Endodermal cell (in vitro differentiated cells): ENCODE measurements around the gene PITX2. TPM values are rescaled to one million over a fixed set of nuclear protein-coding genes. Genes with fewer than 3 reads are reported as not detected.

Experiments
- DNase-seq: peaks from one replicate; pipeline ENCODE4 v3.0.0-alpha.2; 2017
- H3K27ac ChIP-seq: 2 replicates; pipeline ENCODE4 v1.5.1; 2013; ENCODE audit warnings: mild to moderate bottlenecking, low read depth, low read length, moderate library complexity
- H3K27me3 ChIP-seq: 2 replicates; pipeline ENCODE4 v1.6.1; 2013; ENCODE audit warnings: mild to moderate bottlenecking, low read length, moderate library complexity; ENCODE audit not compliant: insufficient read depth, control insufficient read depth, poor library complexity, severe bottlenecking
- H3K36me3 ChIP-seq: 2 replicates; pipeline ENCODE4 v1.7.0; 2013; ENCODE audit warnings: mild to moderate bottlenecking, low read length, moderate library complexity; ENCODE audit not compliant: control insufficient read depth, insufficient read depth
- H3K4me1 ChIP-seq: one replicate; pipeline ENCODE4 v1.7.0; 2013; ENCODE audit warnings: low read length; ENCODE audit not compliant: control insufficient read depth, insufficient read depth
- H3K4me3 ChIP-seq: 2 replicates; pipeline ENCODE4 v1.5.1; 2013; ENCODE audit warnings: mild to moderate bottlenecking, low read length, moderate library complexity
- H3K9ac ChIP-seq: 2 replicates; pipeline ENCODE4 v1.6.1; 2013; ENCODE audit warnings: mild to moderate bottlenecking, low read length, moderate library complexity; ENCODE audit not compliant: poor library complexity, severe bottlenecking; ENCODE audit errors: extremely low read depth
- H3K9me3 ChIP-seq: 2 replicates; pipeline ENCODE4 v1.6.1; 2013; ENCODE audit warnings: mild to moderate bottlenecking, low read length, moderate library complexity; ENCODE audit not compliant: control insufficient read depth
- H3K27ac Mint-ChIP-seq: 2 replicates; pipeline ENCODE4 v1.8.0; 2020; ENCODE audit warnings: mixed read lengths
- H3K27me3 Mint-ChIP-seq: 2 replicates; pipeline ENCODE4 v1.8.0; 2021; ENCODE audit warnings: mild to moderate bottlenecking, mixed read lengths; ENCODE audit not compliant: insufficient read depth
- H3K36me3 Mint-ChIP-seq: 2 replicates; pipeline ENCODE4 v1.8.0; 2020; ENCODE audit warnings: low read depth, mixed read lengths
- H3K4me1 Mint-ChIP-seq: 2 replicates; pipeline ENCODE4 v1.8.0; 2020; ENCODE audit warnings: mixed read lengths
- H3K4me3 Mint-ChIP-seq: 2 replicates; pipeline ENCODE4 v1.8.0; 2020; ENCODE audit warnings: mild to moderate bottlenecking, moderate library complexity, mixed read lengths
- H3K9me3 Mint-ChIP-seq: 2 replicates; pipeline ENCODE4 v1.8.0; 2020; ENCODE audit warnings: mild to moderate bottlenecking, mixed read lengths
- WGBS, 2 experiments: methylation state at CpG; one replicate each; pipeline versions ENCODE4 v1.1.5 to v1.1.7; 2013; ENCODE audit warnings: missing lambda C conversion rate in 2 of 2, mixed read lengths in 1 of 2; ENCODE audit not compliant: insufficient coverage in 1 of 2, insufficient read length in 1 of 2; 5-methylcytosine and 5-hydroxymethylcytosine counted together
- total RNA-seq, 2 donors: library from RNA; stranded (reverse); fragmentation: NEBNext Ultra II Directional in 1 of 2; extraction: Animal tissue kit (Norgen Biotek cat#: 25700) in 1 of 2; gene quantifications; 2 replicates in 1 of 2; 3 replicates in 1 of 2; pipeline ENCODE4 v1.2.1, GENCODE V29; 2021
- TF ChIP-seq, protein P1 (sequence below): fragments of 200-600 bp; sonication (generic); conservative IDR thresholded peaks from 2 replicates; pipeline ENCODE4 v1.5.0; 2021; ENCODE audit warnings: antibody characterized with exemption, mild to moderate bottlenecking

The PITX2 gene
- total RNA-seq, 2 donors from 2014 or later, result 28.8 to 32.7 TPM

- H3K4me1 Mint-ChIP-seq, result peaks cover 58% of the 10 kb centered on the region
- H3K27me3 Mint-ChIP-seq, result peaks cover 51% of the 10 kb centered on the region
- H3K4me1 ChIP-seq, result peaks cover 7% of the 10 kb centered on the region
- H3K27me3 ChIP-seq, result peaks cover 25% of the 10 kb centered on the region
- WGBS, 2 experiments, result 0 to 1% methylated on average over 42 to 73 of the region's 73 CpGs
- H3K4me3 Mint-ChIP-seq, result peak overlapping the region; percentile 97
- H3K9me3 ChIP-seq, result no peaks in the 10 kb centered on the region
- H3K36me3 ChIP-seq, result peaks cover 12% of the 10 kb centered on the region
- TF ChIP-seq, protein P1, sequence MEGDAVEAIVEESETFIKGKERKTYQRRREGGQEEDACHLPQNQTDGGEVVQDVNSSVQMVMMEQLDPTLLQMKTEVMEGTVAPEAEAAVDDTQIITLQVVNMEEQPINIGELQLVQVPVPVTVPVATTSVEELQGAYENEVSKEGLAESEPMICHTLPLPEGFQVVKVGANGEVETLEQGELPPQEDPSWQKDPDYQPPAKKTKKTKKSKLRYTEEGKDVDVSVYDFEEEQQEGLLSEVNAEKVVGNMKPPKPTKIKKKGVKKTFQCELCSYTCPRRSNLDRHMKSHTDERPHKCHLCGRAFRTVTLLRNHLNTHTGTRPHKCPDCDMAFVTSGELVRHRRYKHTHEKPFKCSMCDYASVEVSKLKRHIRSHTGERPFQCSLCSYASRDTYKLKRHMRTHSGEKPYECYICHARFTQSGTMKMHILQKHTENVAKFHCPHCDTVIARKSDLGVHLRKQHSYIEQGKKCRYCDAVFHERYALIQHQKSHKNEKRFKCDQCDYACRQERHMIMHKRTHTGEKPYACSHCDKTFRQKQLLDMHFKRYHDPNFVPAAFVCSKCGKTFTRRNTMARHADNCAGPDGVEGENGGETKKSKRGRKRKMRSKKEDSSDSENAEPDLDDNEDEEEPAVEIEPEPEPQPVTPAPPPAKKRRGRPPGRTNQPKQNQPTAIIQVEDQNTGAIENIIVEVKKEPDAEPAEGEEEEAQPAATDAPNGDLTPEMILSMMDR, result no peak
- H3K27ac ChIP-seq, result no peak overlapping the region
- peak; percentile 89 for DNase-seq
- peak overlapping the region; percentile 99 for H3K27ac Mint-ChIP-seq
- peak overlapping the region; percentile 90 for H3K4me3 ChIP-seq
- H3K9me3 Mint-ChIP-seq, result no peaks in the 10 kb centered on the region
- peaks cover 9% of the 10 kb centered on the region for H3K36me3 Mint-ChIP-seq
- peak overlapping the region; percentile 100 for H3K9ac ChIP-seq
Measured at GRCh38 chr4:110621839-110622751, 782 bp downstream of the PITX2 start.

- no peak for DNase-seq
- peaks cover 7% of the 10 kb centered on the region for H3K4me1 ChIP-seq
Measured at GRCh38 chr4:110621328-110621812, 1.5 kb downstream of the PITX2 start.

DNA sequence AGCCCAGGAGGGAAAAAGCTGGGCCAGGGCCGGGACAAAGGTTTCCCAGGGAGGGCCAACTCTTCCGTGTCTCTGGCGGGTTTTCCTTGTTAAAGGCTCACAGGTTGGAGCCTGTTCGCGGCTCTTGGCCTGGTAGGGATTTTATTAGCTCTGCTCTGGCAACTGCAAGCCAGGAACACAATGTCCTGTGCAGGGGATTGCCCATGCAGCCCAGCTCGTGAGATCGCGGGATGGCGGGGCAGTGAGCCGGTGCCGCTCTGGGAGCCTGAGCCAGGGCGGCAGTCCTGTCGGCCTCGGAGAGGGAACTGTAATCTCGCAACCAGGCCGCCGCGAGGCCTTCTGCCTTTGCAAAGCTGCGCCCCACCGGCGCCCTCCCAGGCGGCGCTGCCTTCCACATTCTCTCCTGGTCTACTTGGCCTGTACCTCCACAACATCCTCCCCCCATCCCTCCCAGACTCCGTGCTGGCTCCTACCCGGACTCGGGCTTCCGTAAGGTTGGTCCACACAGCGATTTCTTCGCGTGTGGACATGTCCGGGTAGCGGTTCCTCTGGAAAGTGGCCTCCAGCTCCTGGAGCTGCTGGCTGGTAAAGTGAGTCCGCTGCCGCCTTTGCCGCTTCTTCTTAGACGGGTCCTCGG is 2.1 kb downstream of the PITX2 start:
- Histone ChIP-seq H3K9me3 (no peaks in the 10 kb centered on the region), H3K27ac (peak overlapping the region; percentile 68), H3K4me3 (peak overlapping the region; percentile 90), H3K4me1 (peaks cover 7% of the 10 kb centered on the region), H3K36me3 (peaks cover 12% of the 10 kb centered on the region), H3K27me3 (peaks cover 12% of the 10 kb centered on the region), H3K9ac (peak overlapping the region; percentile 100)
- Mint-ChIP-seq H3K4me3 (peak overlapping the region; percentile 97), H3K9me3 (no peaks in the 10 kb centered on the region), H3K4me1 (peaks cover 58% of the 10 kb centered on the region), H3K36me3 (peaks cover 9% of the 10 kb centered on the region), H3K27me3 (peaks cover 39% of the 10 kb centered on the region), H3K27ac (peak overlapping the region; percentile 99)
- peak; percentile 92 for DNase-seq
- WGBS, 2 experiments, result 0% methylated on average over 17 to 37 of the region's 37 CpGs
- TF ChIP-seq, protein P1, result peak; percentile 59

More at GRCh38 chr4:110621328-110621812, 1.5 kb downstream of the PITX2 start:
- peaks cover 12% of the 10 kb centered on the region for H3K36me3 ChIP-seq
- Mint-ChIP-seq H3K9me3 (no peaks in the 10 kb centered on the region), H3K4me1 (peaks cover 58% of the 10 kb centered on the region), H3K27ac (peak overlapping the region; percentile 99), H3K36me3 (peaks cover 9% of the 10 kb centered on the region), H3K4me3 (peak overlapping the region; percentile 97), H3K27me3 (peaks cover 44% of the 10 kb centered on the region)
- 0% methylated on average over 1 to 40 of the region's 40 CpGs for WGBS, 2 experiments
- H3K4me3 ChIP-seq, result peak overlapping the region; percentile 90
- peaks cover 18% of the 10 kb centered on the region for H3K27me3 ChIP-seq
- TF ChIP-seq, protein P1, result no peak
- no peaks in the 10 kb centered on the region for H3K9me3 ChIP-seq
- peak overlapping the region; percentile 11 for H3K27ac ChIP-seq
- peak overlapping the region; percentile 100 for H3K9ac ChIP-seq
